Measurements from ENCODE around the gene ZNF76.

Gene ZNF76

DNA sequence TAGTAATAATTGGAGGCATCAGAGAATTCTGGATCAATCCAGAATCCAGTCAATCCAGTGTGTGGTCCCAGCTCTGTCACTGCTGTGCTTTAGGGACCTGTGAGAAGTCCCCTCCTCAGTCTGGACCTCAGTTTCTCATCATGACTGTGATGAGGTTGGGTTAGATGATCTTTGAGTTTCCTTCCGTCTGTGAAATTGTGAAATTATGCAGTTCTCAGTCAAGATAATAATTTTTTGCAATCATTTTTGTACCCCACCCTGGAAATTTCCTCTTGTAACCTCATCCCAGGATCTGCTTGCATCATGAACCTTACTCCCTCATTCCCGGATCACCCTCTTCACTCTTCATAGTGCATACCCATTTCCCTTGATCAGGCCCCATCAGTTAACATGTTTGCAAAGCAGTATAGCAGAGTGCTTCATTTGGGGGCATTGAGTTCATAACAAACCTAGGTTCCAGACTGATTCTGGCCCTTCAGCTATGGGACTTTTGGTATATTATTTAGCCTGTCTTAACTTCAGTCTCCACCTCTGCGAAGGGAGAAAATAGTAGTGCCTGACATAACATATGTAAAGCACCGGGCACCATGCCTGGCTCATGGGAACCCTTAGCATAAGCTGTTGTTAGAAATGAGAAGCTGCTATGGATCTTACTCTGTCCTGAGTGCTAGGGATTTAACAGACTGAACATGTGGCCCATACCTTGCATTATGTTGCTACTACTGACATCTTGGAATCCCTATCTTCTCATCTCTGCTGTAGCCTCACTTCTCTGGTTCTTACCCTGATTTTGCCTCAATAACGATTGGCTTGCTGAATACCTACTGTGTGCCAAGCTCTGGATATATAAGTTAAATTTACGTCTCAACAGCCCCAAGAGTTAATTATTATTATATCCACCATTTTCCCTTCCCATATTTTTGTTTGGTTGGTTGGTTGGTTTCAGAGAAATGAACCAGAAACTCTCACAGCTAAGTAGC lies 1.3 kb downstream of the ZNF76 start:
- FAIRE-seq: no peak

DNA sequence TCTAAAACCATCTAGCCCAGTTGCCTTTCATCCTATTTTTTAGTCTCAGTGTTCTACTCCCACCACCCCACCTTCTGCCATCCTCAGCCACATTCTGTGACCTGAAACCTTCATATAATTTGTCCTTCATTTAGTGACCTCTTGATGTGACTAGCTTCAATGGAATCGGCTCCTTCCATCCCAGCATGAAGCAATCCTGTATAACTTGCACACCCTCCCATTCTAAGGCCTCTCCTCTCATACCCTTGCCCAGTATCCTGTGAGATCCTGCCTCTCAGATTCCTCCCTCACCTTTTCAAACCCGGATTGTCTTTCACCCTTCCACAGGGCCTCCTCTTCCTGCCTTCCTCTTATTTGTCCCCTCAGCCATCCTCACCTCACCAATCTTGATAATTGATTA lies 3.1 kb downstream of the ZNF76 start:
- FAIRE-seq (no peak), DNase-seq (ENCODE audit: insufficient read length, low spot score) (no peak)
- no peak for TF ChIP-seq PAX5 (IDR thresholded peaks at IDR 0.05; ENCODE audit: insufficient read depth, low read length, severe bottlenecking)
- TF ChIP-seq POLR2AphosphoS5 (IDR thresholded peaks at IDR 0.05; ENCODE audit: low read depth, low read length): no peak
- no peak for TF ChIP-seq SPI1 (IDR thresholded peaks at IDR 0.05; ENCODE audit: low read depth, low read length)
- TF ChIP-seq POLR2A (IDR thresholded peaks at IDR 0.05; ENCODE audit: low read depth, low read length): no peak
- no peak for TF ChIP-seq TAF1 (IDR thresholded peaks at IDR 0.05; ENCODE audit: low read depth, low read length)
- no peak for TF ChIP-seq POU2F2 (IDR thresholded peaks at IDR 0.05; ENCODE audit: low read depth, low read length)

More for the DNA sequence above, 1.3 kb downstream of the ZNF76 start:
- TF ChIP-seq TAF1 (IDR thresholded peaks at IDR 0.05; ENCODE audit: low read depth, low read length): no peak
- no peak for TF ChIP-seq PAX5 (IDR thresholded peaks at IDR 0.05; ENCODE audit: insufficient read depth, low read length, severe bottlenecking)
- no peak; the same call in 1 of the 2 replicates for TF ChIP-seq POLR2A (IDR thresholded peaks at IDR 0.05; ENCODE audit: low read depth, low read length)
- no peak for TF ChIP-seq SPI1 (IDR thresholded peaks at IDR 0.05; ENCODE audit: low read depth, low read length)
- no peak for TF ChIP-seq POLR2AphosphoS5 (IDR thresholded peaks at IDR 0.05; ENCODE audit: low read depth, low read length)
- TF ChIP-seq POU2F2 (IDR thresholded peaks at IDR 0.05; ENCODE audit: low read depth, low read length): no peak
- DNase-seq (ENCODE audit: insufficient read length, low spot score): no peak

DNA sequence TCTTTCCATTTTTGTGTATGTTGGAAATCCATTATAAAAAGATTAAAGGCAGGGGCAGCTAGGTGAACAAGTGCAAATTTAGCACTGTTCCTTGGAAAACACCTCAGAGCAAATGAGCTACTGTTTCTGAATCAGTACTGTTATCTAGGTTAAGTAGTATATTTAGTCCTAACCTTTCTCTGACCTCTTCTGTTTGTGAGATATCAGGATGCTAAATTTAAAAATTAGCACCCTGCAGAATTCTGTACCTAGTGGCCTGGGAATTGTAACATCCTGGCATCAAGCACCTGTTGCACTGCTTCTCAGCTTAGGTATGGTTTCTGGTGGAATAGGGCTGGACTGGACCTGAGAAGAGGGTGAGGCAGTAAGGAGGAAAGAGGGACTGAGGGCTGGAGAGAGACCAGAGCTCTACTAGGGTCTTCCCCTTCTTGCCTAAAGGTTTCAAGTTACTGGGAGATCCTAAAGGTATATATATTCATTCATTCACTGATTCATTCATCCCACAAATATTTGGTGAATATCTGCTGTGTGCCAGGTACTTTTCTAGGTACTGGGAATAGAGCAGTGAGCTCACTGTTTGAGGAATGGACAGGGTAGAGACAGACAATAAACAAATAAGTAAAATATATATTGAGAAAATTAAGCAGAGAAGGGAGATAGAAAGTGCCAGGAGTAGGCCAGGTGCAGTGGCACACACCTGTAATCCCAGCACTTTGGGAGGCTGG lies 5.2 kb downstream of the ZNF76 start:
- DNase-seq (ENCODE audit: insufficient read length, low spot score) (no peak), FAIRE-seq (no peak)
- TF ChIP-seq POU2F2 (IDR thresholded peaks at IDR 0.05; ENCODE audit: low read depth, low read length): no peak
- no peak for TF ChIP-seq PAX5 (IDR thresholded peaks at IDR 0.05; ENCODE audit: insufficient read depth, low read length, severe bottlenecking)
- no peak for TF ChIP-seq SPI1 (IDR thresholded peaks at IDR 0.05; ENCODE audit: low read depth, low read length)
- TF ChIP-seq POLR2A (IDR thresholded peaks at IDR 0.05; ENCODE audit: low read depth, low read length): no peak
- no peak for TF ChIP-seq TAF1 (IDR thresholded peaks at IDR 0.05; ENCODE audit: low read depth, low read length)
- no peak for TF ChIP-seq POLR2AphosphoS5 (IDR thresholded peaks at IDR 0.05; ENCODE audit: low read depth, low read length)

DNA sequence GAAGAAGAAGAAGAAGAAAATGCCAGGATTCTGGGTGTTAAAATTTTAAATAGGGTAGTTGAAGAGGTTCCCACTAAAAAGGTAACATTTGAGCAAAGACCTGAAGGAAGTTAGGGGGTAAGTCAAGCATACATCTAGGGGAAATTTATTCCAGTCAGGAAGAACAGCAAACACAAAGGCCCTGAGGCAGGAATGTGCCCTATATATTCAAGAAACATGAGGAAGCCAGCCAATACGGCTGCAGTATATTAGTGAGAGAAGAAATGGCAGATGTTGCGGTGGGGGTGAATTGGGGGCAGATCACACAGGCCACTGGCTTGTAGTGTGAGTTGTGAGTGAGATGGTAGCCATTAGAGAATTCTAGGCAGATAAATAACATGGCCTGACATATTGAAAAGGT lies 6.0 kb downstream of the ZNF76 start:
- no peak for TF ChIP-seq TAF1 (IDR thresholded peaks at IDR 0.05; ENCODE audit: low read depth, low read length)
- no peak for TF ChIP-seq SPI1 (IDR thresholded peaks at IDR 0.05; ENCODE audit: low read depth, low read length)
- no peak for TF ChIP-seq POLR2A (IDR thresholded peaks at IDR 0.05; ENCODE audit: low read depth, low read length)
- no peak for TF ChIP-seq POLR2AphosphoS5 (IDR thresholded peaks at IDR 0.05; ENCODE audit: low read depth, low read length)
- no peak for TF ChIP-seq POU2F2 (IDR thresholded peaks at IDR 0.05; ENCODE audit: low read depth, low read length)
- no peak for TF ChIP-seq PAX5 (IDR thresholded peaks at IDR 0.05; ENCODE audit: insufficient read depth, low read length, severe bottlenecking)
- no peak for DNase-seq (ENCODE audit: insufficient read length, low spot score)
- no peak for FAIRE-seq

DNA sequence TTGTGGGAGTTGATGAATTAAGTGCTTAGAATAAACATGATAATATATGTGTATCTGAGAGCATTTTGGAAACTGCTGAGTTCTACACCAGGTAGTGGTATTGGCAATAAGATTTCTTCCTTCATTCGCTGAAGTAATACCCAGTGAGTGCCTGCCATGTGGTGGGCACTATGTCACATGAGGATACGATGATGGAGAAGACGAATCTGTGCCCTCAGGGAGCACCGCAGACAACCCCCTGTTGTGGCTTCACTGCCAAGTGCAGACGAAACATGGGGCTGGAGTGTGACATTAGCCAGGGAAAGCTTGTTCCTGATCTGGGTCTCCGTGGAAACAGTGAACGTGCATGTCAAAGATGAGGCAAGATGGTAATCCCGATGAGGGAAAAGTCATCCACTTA lies 7.9 kb downstream of the ZNF76 start:
- no peak for TF ChIP-seq TAF1 (IDR thresholded peaks at IDR 0.05; ENCODE audit: low read depth, low read length)
- no peak for TF ChIP-seq POLR2AphosphoS5 (IDR thresholded peaks at IDR 0.05; ENCODE audit: low read depth, low read length)
- TF ChIP-seq POU2F2 (IDR thresholded peaks at IDR 0.05; ENCODE audit: low read depth, low read length): no peak
- TF ChIP-seq SPI1 (IDR thresholded peaks at IDR 0.05; ENCODE audit: low read depth, low read length): no peak
- TF ChIP-seq PAX5 (IDR thresholded peaks at IDR 0.05; ENCODE audit: insufficient read depth, low read length, severe bottlenecking): no peak
- TF ChIP-seq POLR2A (IDR thresholded peaks at IDR 0.05; ENCODE audit: low read depth, low read length): no peak
- no peak for FAIRE-seq
- no peak for DNase-seq (ENCODE audit: insufficient read length, low spot score)

DNA sequence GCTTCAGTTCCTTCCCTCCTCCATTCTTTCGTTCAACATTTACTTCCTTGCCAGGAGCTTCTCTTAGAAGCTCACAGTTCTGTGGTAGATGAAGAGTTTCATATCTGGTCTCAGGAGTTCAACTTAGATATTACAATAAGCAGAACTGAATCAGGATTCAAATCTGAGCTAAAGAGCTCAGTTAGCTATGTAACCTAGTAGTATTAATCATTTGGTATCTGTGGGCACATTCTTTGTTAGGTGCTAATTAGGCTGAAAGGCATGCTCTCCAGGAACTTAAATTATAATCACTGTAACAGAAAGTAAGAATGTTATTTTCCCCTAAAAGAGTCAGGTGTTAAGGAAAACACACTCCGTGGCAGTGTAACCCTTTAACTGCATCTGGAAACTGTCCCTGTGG lies 8.4 kb downstream of the ZNF76 start:
- no peak for TF ChIP-seq SPI1 (IDR thresholded peaks at IDR 0.05; ENCODE audit: low read depth, low read length)
- DNase-seq (ENCODE audit: insufficient read length, low spot score): no peak
- no peak for FAIRE-seq

DNA sequence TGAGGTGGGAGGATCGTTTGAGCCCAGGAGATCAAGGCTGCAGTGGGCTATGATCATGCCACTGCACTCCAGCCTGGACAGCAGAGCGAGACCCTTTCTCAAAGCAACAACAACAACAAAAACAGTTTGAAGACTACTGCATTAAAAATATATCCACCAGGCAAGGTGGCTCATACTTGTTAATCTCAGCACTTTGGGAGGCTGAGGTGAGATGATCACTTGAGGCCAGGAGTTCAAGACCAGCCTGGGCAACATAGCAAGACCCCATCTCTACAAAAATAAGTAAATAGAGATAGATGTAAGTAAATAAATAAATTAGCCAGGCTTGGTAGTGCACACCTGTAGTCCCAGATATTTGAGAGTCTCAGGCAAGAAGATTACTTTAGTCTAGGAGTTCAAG lies 12.5 kb downstream of the ZNF76 start:
- DNase-seq (ENCODE audit: insufficient read length, low spot score) (no peak), FAIRE-seq (no peak)
- TF ChIP-seq PAX5 (IDR thresholded peaks at IDR 0.05; ENCODE audit: insufficient read depth, low read length, severe bottlenecking): no peak
- TF ChIP-seq POU2F2 (IDR thresholded peaks at IDR 0.05; ENCODE audit: low read depth, low read length): no peak
- no peak for TF ChIP-seq SPI1 (IDR thresholded peaks at IDR 0.05; ENCODE audit: low read depth, low read length)
- TF ChIP-seq POLR2AphosphoS5 (IDR thresholded peaks at IDR 0.05; ENCODE audit: low read depth, low read length): no peak
- TF ChIP-seq POLR2A (IDR thresholded peaks at IDR 0.05; ENCODE audit: low read depth, low read length): no peak
- no peak for TF ChIP-seq TAF1 (IDR thresholded peaks at IDR 0.05; ENCODE audit: low read depth, low read length)

DNA sequence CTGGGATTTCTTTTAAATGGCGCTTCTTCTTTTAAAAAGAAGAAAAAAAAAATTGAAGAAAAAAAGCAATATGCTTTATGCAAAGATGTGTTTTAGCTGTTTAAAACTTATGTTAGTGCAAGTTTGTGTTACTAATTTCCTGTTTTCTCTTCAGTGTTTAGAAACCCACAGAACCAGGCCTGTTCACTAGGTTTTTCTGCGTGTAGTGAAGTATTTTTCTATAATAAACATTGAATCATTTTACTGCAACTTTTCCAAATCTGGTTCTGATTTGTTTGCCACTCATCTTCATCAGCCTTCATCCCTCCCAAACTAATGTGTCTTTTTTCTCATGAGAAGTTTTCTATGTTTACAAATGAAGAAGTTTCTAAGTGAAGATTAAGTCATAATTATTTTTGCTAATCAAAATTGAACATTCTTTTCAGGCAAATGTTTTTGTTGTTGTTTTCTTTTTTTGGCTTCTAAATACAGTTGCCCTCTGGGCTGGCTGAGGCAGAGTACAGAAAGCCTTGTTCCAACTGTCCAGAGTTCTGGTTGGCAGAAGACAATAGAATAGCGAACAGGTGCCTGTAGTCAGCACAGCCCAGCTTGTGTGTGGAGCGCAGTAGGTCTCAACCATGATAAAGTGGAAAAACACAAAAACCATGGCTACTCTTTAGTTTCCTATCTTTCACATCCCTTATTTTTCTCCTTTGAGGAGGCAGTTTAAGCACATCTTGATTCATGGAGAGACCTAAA lies 14.5 kb downstream of the ZNF76 start:
- FAIRE-seq: no peak
- TF ChIP-seq PAX5 (IDR thresholded peaks at IDR 0.05; ENCODE audit: insufficient read depth, low read length, severe bottlenecking) (no peak), SPI1 (IDR thresholded peaks at IDR 0.05; ENCODE audit: low read depth, low read length) (no peak), POLR2A (IDR thresholded peaks at IDR 0.05; ENCODE audit: low read depth, low read length) (no peak), POLR2AphosphoS5 (IDR thresholded peaks at IDR 0.05; ENCODE audit: low read depth, low read length) (no peak), TAF1 (IDR thresholded peaks at IDR 0.05; ENCODE audit: low read depth, low read length) (no peak), POU2F2 (IDR thresholded peaks at IDR 0.05; ENCODE audit: low read depth, low read length) (no peak)
- no peak for DNase-seq (ENCODE audit: insufficient read length, low spot score)

Data from GM12891 (cell line).